HepG2 (cell line): ENCODE results near the gene DTYMK. TPM values are rescaled to one million over a fixed set of nuclear protein-coding genes. Genes with fewer than 3 reads are reported as not detected.

Experiments
- CHD2 ChIP-seq: IDR thresholded peaks from 2 replicates; pipeline ENCODE4 v1.6.1; 2011; ENCODE audit warnings: low read depth, low read length, improper control_type of control experiment
- ETV5 ChIP-seq: IDR thresholded peaks from 2 replicates; pipeline ENCODE4 v1.6.1; 2018; ENCODE audit warnings: missing biosample characterization, missing genetic modification reagents, inconsistent platforms, borderline replicate concordance
- GABPB1 ChIP-seq: IDR thresholded peaks from 2 replicates; pipeline ENCODE4 v1.6.1; 2016; ENCODE audit warnings: mild to moderate bottlenecking, missing genetic modification reagents, moderate library complexity, missing compliant biosample characterization
- HMG20A ChIP-seq: IDR thresholded peaks from 2 replicates; pipeline ENCODE4 v1.6.1; 2016; ENCODE audit warnings: borderline replicate concordance
- HOXD1 ChIP-seq: sonication (generic); formaldehyde crosslinking; IDR thresholded peaks from 2 replicates; pipeline ENCODE4 v1.5.0; 2020; ENCODE audit warnings: missing genetic modification reagents
- KDM5B ChIP-seq: sonication (generic); formaldehyde crosslinking; IDR thresholded peaks from 2 replicates; pipeline ENCODE4 v1.4.0; 2020; ENCODE audit warnings: missing genetic modification reagents, mild to moderate bottlenecking, borderline replicate concordance
- LBX2 ChIP-seq: sonication (generic); formaldehyde crosslinking; IDR thresholded peaks from 2 replicates; pipeline ENCODE4 v1.5.0; 2020; ENCODE audit warnings: missing genetic modification reagents, mild to moderate bottlenecking, borderline replicate concordance
- MAX ChIP-seq: IDR thresholded peaks from 2 replicates; pipeline ENCODE4 v1.6.1; 2012; ENCODE audit warnings: inconsistent platforms
- MTERF4 ChIP-seq: sonication (generic); formaldehyde crosslinking; IDR thresholded peaks from 2 replicates; pipeline ENCODE4 v1.8.0; 2023; ENCODE audit warnings: mild to moderate bottlenecking, missing genetic modification reagents
- PRDM15 ChIP-seq: sonication (generic); formaldehyde crosslinking; IDR thresholded peaks from 2 replicates; pipeline ENCODE4 v1.4.0; 2020; ENCODE audit warnings: missing genetic modification reagents
- STAT6 ChIP-seq: sonication (generic); formaldehyde crosslinking; IDR thresholded peaks from 2 replicates; pipeline ENCODE4 v1.4.0; 2020; ENCODE audit warnings: missing genetic modification reagents, mild to moderate bottlenecking, borderline replicate concordance
- ZBTB3 ChIP-seq: sonication (generic); formaldehyde crosslinking; IDR thresholded peaks from 2 replicates; pipeline ENCODE4 v1.4.0; 2020; ENCODE audit warnings: low read depth, mild to moderate bottlenecking, moderate library complexity, missing genetic modification reagents, borderline replicate concordance
- ZNF18 ChIP-seq: sonication (generic); formaldehyde crosslinking; IDR thresholded peaks from 2 replicates; pipeline ENCODE4 v1.8.0; 2022; ENCODE audit warnings: mild to moderate bottlenecking, missing genetic modification reagents; ENCODE audit not compliant: insufficient replicate concordance
- ZNF256 ChIP-seq: sonication (generic); formaldehyde crosslinking; conservative IDR thresholded peaks from 2 replicates; pipeline ENCODE4 v1.4.0; 2020; ENCODE audit warnings: missing genetic modification reagents
- ZNF264 ChIP-seq: sonication (generic); formaldehyde crosslinking; IDR thresholded peaks from 2 replicates; pipeline ENCODE4 v1.4.0; 2020; ENCODE audit warnings: missing genetic modification reagents
- ZNF460 ChIP-seq: sonication (generic); formaldehyde crosslinking; IDR thresholded peaks from 2 replicates; pipeline ENCODE4 v1.5.1; 2020; ENCODE audit warnings: missing genetic modification reagents, mild to moderate bottlenecking, borderline replicate concordance
- ZNF496 ChIP-seq: sonication (generic); formaldehyde crosslinking; IDR thresholded peaks from 2 replicates; pipeline ENCODE4 v1.8.1; 2023; ENCODE audit warnings: mild to moderate bottlenecking, moderate library complexity, missing genetic modification reagents; ENCODE audit not compliant: insufficient replicate concordance
- ZNF790 ChIP-seq: sonication (generic); formaldehyde crosslinking; IDR thresholded peaks from 2 replicates; pipeline ENCODE4 v1.8.0; 2022; ENCODE audit warnings: missing genetic modification reagents, mild to moderate bottlenecking, borderline replicate concordance
- polyA plus RNA-seq, 8 experiments: library from polyadenylated mRNA; depleted of rRNA in 3 of 8; stranded (reverse) in 7 of 8; unstranded in 1 of 8; fragments of >200 nt; fragmentation: Illumina TruSeq in 4 of 8; extraction: Trizol in 4 of 8; gene quantifications; 2 replicates each; pipeline versions ENCODE4 v1.2.1 to v1.2.3, GENCODE V29; 2011 to 2016; ENCODE audit warnings: low read depth in 4 of 8, missing spikeins in 1 of 8, mixed read lengths in 1 of 8; ENCODE audit not compliant: insufficient read depth in 1 of 8
- total RNA-seq, 5 experiments: library from RNA; depleted of rRNA; stranded (reverse); fragments of >200 nt; fragmentation: Illumina TruSeq; extraction: Trizol; gene quantifications; 2 replicates each; pipeline ENCODE4 v1.2.3, GENCODE V29; 2016; ENCODE audit warnings: low read depth in 1 of 5

The DTYMK gene
- total and polyA plus RNA-seq, 2 of the 13 experiments (the other 11 are each of a cell fraction or from before 2014, with no cell fraction given) = 57.5 to 134 TPM

GRCh38 chr2:241686650-241687425 lies at the start of gene DTYMK (continued):
- no peak for TF ChIP-seq ZNF18
- TF ChIP-seq ZNF790 = peak; percentile 72; the same call in 1 of the 2 replicates
- TF ChIP-seq MTERF4 (CRISPR knock-in tag) = peak; percentile 83; the same call in 1 of the 2 replicates
- peak; percentile 22; the same call in 1 of the 2 replicates for TF ChIP-seq HOXD1 (CRISPR knock-in tag)
- peak; percentile 90 for TF ChIP-seq KDM5B (CRISPR knock-in tag)
- TF ChIP-seq ZNF496 (CRISPR knock-in tag) = no peak
- TF ChIP-seq PRDM15 (CRISPR knock-in tag) = peak; percentile 71; the same call in 1 of the 2 replicates
- peak; percentile 93 for TF ChIP-seq MAX
- TF ChIP-seq LBX2 (CRISPR knock-in tag) = peak; percentile 92
- no peak; the same call in 1 of the 2 replicates for TF ChIP-seq STAT6 (CRISPR knock-in tag)
- peak; percentile 33; the same call in 1 of the 2 replicates for TF ChIP-seq ZNF256 (CRISPR knock-in tag)
- peak; percentile 95 for TF ChIP-seq GABPB1 (CRISPR knock-in tag)
- TF ChIP-seq ETV5 = peak; percentile 97
- TF ChIP-seq ZNF460 (CRISPR knock-in tag) = no peak
- TF ChIP-seq ZNF264 (CRISPR knock-in tag) = peak; percentile 48; the same call in 1 of the 2 replicates
- peak; percentile 87 for TF ChIP-seq CHD2
- TF ChIP-seq ZBTB3 (CRISPR knock-in tag) = peak; percentile 91; the same call in 1 of the 2 replicates
- TF ChIP-seq HMG20A (CRISPR knock-in tag) = no peak
